T follicular helper cell (primary cell): ENCODE measurements around the gene D2HGDH.
"Not testable (repeated sequence)": the region's sequence is repeated elsewhere in the genome, so short reads cannot be mapped to it uniquely, and the experiment has no call there.

Experiments used
- DNase-seq: peaks from one replicate; pipeline ENCODE4 v3.0.0-alpha.2; 2020; ENCODE audit warnings: low read depth

D2HGDH gene

DNA sequence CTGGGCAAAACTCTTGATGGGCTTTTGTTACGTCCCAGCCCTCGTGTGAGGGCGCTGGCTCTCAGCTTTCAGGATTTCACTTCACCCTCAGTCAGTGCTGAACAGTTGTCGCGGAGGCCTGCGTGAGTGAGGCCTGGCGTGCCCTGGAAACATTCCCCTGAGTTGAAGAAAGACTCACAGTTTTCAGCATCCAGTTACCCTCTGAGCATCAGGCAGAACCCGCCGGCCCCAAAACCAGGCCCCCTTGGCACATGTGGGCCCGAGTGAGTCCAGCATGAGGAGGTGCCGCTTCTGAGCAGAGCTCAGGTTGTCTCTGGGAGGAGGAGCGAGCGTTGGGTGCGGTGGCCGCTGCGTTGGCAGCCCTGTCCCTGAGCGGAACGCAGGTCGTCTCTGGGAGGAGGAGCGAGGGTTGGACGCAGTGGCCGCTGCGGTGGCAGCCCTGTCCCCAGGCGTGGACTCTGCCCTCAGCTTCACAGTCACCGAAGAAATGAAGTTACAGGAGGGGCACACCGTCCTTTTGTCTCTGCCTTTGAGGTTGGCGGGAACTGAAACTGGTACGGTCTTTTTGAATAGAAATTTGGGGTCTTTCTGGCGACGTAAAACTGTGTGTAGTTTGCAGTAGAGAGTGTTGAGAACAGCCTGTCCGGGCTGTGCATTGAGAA lies 74.4 kb downstream of the D2HGDH start, which contains the start of gene NEU4:
TSS of gene NEU4 (plus strand) at position 473 of the 662 bp plus-strand sequence. CDS start 5,292 bp downstream, outside the sequence.
- DNase-seq = no peak

GRCh38 chr2:241809383-241810306 lies 75.2 kb downstream of the D2HGDH start:
- no peak for DNase-seq

- DNase-seq = no peak
These were observed 76.1 kb downstream of the D2HGDH start for GRCh38 chr2:241810307-241811200.

DNA sequence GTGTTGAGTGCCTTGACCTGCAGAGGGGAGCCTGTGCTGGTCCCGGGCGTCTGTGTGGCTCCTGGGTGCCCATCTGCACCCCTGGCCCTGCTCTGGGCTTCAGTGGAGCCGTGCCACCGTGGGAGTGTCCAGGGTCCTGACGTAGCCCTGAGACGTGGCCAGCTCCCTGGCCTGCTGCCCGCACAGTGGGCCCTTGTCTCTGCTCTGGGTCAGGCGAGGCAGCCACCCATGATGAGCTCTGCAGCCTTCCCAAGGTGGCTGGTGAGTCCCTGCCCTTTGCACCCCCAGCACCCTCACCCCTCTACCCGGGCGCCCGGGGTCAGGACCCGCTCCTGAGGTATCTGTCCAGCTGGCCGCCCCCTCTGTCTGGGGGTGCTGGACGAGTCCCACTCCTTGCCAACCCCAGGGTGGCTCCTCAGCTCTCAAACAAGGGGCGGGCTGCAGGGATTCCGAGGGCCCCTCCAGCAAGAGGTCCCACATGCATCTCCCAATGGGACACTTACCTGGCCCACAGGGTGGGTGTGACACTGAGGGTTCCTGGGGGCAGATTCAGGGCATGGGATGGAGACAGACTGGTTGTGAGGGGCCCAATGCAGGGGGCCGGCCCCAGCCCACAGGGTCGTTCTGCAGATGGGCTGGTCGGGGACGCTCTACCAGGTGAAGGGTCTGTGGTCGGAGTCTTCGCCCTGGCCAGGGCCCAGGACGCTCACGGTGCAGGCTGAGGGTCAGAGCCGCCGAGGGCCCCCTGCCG lies 76.9 kb downstream of the D2HGDH start:
- DNase-seq = no peak

GRCh38 chr2:241811952-241812729 lies 77.7 kb downstream of the D2HGDH start:
- DNase-seq = no peak

DNA sequence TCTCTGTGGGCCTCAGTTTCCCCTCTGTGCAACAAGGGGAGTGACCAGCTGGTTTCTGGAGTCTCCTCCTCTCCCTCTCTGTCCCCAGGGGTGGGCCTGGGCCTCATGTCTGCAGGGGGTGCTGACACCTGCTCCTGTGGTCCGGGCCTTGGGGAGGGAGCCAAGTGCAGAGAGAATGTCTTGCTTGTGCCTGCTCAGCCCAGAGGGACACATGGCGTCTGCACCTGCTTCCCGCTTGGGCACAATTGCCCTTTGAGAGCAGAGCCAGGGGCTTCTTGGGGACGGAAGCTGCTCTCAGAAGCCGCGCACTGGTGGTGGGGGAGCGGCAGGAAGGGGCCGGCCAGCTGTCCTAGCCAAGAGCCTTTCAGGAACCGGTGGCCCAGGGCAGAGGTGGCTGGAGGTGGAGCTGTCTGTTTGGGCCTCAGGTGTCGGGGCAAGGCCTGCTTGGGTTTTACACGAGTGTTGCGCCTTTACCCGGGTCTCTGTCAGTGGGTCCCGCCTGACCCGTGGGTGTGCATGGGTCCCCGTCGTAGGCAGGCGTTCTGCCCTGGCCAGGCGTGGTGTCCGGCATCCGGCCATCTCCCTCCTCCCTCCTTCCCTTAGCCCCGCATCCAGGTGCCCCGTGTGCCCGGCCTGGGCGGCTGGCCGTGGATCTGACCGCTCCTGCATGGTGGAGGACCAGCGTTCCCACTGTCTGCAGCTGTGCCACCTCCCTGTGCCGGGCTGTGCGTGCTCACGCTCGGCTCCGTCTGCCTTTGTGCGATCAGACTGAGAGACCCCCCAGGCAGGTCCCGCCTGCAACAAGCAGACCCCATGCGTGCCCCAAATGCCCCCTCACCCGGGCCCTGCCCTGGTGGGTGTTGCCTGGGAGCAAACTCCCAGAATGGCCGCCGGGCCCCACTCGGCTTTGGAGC lies 78.6 kb downstream of the D2HGDH start:
- no peak for DNase-seq

DNA sequence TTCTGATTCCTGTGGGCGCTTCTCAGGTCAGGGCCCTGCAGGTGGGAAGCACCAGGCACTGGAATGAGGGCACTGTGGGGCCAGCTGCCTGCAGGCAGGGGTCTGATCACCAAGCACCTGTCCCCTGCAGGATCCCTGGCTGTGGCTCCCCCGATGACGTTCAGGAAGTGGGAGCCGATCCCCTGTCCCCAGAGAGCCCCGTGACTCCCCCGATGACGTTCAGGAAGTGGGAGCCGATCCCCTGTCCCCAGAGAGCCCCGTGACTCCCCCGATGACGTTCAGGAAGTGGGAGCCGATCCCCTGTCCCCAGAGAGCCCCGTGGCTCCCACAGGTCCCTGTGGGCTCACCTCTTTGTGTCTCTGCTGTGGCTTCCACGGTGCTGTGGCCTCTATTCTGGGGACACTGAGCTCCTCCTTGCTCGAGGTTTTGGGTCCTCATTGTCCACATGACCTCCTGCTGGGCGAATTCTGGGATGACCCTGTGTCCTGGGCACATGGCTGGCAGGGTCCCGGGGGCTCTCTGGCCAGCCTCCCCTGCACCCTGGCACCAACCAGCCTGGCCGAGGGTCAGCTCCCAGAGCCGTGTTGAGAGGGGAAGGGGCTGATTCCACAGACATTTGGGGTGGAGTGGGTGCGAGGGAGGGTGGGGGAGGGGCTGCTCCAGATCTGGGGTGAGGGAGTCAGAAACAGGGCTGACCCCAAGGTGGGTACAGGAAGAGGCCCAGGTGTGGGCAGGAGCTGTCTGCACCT lies 79.4 kb downstream of the D2HGDH start:
- no peak for DNase-seq

- DNase-seq = no peak
These were observed 79.9 kb downstream of the D2HGDH start for GRCh38 chr2:241814393-241814642.

- no peak for DNase-seq
These were observed 80.4 kb downstream of the D2HGDH start for GRCh38 chr2:241814643-241815476.

GRCh38 chr2:241815477-241816430 lies 81.3 kb downstream of the D2HGDH start:
- no peak for DNase-seq

- DNase-seq = no peak
These were observed 82.1 kb downstream of the D2HGDH start for GRCh38 chr2:241816431-241817121.

DNA sequence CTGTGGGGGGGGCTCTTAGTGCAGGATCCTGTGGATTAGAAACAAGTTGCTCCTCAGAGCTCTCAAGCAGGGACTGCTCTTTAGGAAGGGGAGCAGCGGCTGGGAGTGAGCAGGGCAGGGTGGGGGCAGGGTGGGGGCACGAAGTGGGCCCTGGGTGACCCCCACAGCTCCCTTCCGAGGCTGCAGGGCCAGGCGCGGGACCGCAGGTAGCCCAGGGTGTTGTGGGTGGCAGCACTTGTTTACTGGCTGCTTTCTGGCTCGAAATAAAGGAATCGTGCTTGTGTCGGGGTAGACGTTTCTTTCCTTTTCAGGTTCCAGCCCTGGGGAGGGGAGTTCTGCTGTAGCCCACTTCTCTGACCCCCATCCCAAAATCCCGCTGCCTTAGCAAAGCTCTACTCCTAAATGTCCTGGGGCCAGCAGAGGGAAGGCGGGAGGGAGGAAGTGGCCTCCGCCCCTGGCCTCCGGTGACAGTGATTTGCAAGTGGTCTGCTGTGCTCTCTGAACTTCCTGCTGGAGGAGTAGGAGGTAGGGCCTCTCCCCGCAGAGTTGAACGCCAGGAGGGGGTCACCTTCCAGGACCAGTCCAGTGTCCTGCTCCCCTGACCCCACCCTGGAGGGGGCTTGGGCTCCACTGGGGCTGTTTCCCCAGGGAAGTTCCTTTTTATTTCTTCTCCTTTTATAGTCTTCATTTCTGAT lies 82.8 kb downstream of the D2HGDH start:
- no peak for DNase-seq

GRCh38 chr2:241817821-241818215 lies 83.4 kb downstream of the D2HGDH start:
- DNase-seq = not testable (repeated sequence)
